Stimulated activated CD8-positive, alpha-beta memory T cell treated with anti-CD3 and anti-CD28 coated beads, Interleukin-7, amount 100 ng/mL, for 24 hours (primary cell): ENCODE results near the gene CORIN.

Source experiments
- DNase-seq: peaks from one replicate; pipeline ENCODE4 v3.0.0-alpha.2; 2020; ENCODE audit warnings: low read depth

Gene CORIN

DNA sequence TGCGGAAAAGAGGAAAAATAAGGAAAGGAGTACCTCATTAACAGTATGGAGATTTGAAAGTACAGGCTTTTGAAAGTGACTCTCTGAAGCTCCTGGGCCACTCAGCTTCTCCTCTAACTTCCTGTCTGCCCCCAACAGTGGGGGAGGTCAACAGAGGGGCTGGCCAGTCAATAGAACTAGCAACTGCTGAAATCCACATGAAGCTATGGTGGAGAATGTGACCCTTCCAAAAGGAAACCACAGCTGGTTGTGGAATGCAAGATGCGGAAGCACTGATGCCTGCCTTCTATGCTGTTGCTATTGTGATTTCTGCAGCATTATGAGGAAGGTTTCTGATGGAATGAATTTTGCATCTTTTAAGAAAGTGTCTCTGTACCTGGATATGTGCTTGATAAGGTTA, 2.4 kb downstream of the CORIN start:
- no peak for DNase-seq

DNA sequence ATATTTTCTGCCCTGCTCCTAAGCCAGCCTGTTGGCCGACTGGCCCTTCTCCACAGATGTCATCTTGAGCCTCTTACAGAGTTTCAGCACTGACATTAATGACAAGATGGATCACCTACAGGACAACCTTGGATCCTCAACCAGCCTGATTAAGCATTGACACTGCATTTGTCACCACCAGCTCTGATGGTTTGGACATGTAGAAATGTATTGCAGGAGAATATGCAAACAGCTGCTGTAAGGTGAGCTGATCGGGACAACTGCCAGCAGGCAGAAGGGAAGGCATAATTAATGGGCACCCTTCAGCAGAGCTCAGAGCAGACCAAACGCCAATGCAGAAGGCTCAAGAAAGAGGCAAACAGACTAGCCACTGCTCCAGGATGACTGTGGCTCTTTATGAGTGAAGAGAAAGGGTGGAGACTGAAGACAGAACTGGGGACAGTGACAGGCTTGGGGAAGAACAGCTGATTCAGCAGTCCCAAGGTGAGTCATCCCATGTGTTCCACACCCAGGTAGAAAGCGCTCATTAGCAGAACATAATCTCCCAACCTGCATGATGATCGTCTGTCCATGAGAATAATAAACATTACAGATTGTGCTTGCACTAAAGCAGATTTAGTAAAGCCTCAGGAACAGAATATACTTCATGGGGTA, 6.7 kb downstream of the CORIN start:
- no peak for DNase-seq

DNA sequence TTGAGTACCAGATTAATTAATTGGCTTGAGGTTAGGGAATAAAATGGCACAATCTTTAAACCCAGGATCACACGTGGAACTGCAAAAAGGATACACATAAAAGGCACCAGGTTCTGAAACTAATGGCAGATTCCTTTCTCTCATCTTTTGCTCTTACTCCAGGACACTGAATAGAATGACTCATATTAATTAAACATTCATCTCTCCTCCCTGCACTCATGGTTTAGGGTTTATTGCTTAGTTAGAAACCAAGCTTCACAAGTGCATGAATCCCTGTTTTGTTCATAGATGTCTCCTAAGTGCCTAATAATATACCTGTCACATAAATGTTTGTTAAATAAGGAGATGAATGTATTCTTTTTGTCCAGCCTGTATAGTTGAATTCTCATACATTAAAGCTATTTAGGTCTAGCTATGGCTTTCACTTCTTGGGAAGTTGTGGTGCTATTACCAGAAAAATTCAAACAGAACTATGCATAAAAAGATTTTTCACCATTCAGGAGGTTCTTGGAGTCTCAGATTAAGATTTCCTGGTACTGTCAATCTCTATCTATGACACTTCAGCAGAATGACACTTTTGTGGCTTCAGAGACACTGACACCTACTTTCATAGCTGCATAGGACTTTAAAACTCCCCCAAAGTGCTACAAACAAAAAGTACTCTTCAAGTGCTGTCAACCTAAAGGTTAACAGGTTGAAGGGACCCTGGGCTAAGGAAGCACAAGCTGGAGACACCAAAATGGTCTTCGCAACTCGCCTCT, 7.4 kb downstream of the CORIN start:
- DNase-seq = no peak

DNA sequence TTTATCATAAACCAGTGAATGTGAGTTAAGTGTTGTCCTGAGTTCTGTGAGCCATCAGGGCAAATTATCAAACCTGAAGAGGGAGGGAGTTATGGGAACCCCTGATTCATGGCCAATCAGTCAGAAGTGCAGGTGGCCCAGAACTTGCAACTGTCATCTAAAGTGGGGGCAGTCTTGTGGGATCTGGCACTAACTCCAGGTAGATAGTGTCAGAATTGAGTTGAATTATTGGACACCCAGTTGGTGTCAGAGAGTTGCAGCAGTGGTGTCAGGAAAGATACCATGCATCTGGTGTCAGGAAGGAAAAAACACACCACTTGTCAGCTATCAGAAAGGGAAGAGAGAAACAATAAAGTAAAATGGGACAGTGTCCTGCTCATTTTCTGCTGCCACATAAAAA, 8.4 kb downstream of the CORIN start:
- no peak for DNase-seq

DNA sequence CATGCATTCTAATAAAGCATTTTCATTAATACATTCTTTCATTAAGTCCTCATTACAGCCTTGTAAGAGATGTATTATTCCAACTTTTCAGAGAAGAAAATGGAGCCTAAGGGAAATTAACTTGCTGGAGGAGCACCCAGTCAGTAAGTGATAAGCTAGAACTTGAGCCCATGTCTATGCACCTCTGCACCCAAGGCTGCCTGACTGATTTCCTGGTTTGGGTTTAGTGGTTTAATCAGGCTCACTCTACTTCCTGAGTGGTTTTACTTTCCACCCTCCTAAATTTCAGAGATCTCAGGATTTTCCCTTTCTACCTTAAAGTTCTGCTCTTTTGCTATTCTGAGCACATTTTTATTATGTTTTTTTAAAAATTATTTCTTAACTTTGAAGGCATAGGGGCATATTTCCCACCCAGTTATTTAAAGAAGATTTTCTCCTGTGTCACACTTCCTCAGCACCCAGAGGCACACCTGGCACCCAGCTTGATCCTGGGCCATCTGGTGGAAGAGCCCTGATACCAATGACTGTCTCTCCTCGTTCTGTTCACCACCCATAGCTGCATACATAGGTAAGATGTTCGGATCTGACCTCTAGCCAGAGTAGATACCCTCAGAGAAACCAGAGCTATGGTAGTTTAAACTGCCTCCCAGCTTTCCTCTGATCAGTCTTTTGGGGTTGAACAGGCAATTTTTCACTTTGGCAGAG, 10.4 kb downstream of the CORIN start:
- DNase-seq = no peak

DNA sequence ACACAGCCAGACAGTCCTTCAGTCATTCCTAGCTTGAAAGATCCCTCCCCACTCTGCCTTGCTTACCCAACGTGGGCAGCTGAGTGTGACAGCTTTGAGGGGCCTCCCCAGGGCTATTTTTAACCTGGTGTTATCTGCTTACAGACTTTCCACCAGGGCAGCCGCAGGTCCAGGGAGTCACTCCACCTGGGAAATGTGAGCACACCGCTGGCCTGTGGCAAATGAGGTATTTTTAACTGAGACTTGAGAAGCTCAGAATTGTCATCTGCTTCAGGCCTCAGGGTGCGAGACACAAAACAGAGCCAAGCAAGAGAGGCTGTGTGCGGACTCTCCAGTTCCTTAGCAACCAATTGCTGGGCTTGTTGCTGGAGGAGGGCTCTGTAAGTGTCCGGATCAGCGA, 13.0 kb downstream of the CORIN start:
- no peak for DNase-seq

DNA sequence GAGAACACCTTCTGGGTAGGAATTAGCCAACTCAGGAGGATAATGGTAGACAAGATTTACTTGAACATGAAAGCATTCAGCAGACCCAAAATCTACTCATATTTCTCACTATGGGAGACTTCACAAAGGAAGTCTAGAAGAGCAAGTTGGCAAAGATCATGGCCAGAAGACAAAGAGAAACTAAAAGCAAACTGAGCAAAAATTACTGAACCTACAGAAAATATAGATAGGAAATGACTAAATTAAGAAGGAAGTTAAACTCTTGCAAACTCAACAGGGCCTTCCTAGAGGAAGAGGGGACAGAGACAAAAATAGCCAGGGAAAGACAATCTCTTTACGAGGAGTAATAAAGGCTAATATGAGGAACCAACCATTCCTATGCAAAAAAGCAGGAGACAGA, 18.7 kb downstream of the CORIN start:
- no peak for DNase-seq

DNA sequence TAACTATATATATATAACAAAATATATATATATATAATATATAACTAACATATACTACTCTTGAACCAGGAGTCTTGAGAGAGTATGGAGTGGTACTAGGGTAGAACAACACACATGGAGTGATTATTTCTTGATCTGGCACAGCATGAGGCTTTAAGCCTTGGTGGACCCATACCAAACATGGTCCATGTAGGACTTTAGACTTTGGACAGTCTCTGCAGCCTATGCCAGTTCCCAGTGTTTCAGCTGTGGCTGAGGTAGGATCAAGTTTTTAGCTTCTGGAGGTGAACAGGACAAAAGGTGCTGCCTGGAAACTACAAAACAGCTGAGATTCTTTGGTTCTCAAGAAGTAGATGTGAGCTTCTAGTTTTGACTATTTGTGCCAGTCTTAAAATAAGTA, 20.6 kb downstream of the CORIN start:
- no peak for DNase-seq

DNA sequence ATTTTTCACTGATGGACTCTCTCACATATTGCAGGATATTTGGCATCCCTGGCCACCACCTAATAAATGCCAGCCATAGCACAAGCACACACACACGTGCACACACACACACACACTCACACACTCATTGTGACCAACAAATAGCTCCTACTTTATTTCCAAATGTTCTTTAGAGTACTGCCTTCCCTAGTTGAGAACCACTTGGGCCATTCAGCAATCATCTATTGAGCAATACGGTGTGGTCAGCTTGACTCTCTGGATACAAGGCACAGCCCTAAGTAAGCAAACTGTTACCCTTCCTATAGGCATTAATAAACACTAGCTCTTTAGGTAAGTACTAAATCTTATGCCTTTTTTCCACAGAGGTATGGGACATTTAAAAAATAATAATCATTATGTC, 21.1 kb downstream of the CORIN start:
- DNase-seq = no peak

DNA sequence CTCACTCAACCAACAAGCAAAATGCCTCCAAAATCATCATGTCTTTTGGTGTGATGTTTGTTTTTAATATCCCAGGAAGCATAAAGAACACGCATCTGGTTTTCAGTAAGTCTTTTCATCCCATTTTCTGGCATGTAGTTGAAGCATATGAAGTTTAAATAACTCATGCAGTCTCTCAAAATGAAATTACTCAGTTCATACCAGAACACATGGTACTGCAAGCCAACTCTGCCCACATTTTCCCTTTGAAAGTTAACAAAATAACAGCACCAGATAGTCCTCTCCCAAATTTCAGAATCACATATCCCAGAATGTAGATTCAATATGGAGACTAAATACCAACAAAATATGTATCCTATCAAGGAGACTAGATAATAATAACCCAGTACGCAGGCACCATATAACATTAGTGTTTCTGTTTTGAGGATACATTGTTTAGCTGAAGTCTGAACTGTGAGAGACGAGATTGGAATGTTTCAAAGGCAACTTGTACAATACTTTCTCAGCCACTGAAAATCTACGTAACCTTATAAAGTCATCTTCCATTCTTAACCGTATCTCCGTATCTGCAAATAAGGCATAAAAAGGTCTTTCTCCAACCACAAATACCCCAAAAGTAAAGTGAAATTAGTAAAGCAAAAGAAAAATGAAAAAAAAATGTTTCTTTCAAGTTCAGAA, 23.1 kb downstream of the CORIN start:
- DNase-seq = no peak

DNA sequence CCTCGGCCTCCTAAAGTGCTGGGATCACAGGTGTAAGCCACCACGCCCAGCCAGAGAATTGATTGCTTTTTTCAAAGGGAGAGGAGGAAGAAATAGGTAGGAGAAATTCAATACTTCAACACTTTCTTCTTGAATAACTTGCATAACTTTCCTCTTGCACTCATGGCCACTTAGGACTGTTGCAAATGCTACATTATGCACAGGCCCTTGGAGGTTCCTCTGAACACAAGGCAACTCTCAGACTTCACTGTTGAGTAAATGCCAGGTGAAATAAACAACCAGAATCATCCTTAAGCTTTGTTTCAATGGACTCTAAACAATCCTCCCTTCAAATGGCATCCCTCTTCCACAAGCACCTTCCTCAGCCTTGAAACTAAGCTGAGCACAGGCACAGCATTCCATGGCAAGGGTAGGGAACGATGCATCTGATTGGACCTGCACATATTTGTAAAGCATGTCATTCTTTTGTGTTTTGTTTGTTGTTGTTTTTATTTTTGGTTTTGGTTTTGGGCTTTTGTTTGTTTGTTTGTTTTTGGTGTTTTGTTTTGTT, 28.1 kb downstream of the CORIN start:
- DNase-seq = no peak

DNA sequence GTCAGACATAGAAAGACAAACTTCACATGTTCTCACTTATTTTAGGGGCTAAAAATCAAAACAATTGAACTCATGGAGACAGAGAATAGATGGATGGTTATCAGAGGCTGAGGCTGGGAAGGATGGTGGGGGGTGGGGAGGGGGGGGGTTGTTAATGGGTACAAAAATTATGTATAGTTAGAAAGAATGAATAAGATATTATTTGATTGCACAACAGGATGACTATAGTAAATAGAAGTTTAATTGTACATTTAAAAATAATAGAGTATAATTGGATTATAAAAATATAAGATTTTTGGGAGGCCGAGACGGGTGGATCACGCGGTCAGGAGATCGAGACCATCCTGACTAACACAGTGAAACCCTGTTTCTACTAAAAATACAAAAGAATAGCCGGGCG, 33.3 kb downstream of the CORIN start:
- no peak for DNase-seq

DNA sequence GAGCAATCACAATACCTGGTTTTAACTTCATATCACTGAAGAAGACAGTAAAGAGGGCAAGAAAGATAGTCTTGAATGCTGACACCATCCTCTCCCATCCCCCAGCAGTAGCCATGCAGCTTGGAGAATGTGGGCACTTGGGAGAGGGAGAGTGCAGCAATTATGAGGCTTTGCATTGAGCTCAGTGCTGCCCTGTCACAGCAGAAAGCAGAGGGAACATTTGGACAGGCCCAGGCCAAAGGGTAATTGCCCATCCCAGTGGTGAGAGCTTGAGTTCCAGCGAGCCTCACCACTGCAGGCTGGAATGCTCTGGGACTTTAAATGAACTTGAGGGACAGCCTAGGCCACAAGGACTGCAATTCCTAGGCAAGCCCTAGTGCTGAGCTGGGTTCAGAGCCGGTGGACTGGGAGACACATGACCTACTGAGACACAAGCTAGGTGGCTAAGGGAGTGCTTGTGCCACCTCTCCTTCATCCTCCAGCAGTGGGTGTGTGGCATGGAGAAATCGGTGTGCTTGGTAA, 36.3 kb downstream of the CORIN start:
- no peak for DNase-seq

DNA sequence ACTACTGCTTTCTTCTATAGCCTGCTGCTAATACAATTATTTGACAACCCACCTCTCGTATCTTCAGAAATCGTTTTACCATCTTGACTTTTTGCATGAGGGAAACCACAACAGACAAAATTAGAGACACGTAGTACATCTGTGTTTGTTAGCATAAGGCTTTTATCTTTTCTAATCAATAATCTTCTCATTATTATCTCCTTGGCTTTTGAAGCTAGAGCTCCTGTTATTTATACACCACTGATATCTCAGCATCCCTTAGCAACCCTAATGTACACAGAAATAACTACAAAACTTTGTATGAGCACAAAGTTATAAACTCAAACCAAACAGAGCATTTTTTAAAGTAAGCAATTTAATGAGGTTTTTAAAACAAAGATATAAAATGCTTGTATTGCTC, 39.7 kb downstream of the CORIN start:
- DNase-seq = no peak

DNA sequence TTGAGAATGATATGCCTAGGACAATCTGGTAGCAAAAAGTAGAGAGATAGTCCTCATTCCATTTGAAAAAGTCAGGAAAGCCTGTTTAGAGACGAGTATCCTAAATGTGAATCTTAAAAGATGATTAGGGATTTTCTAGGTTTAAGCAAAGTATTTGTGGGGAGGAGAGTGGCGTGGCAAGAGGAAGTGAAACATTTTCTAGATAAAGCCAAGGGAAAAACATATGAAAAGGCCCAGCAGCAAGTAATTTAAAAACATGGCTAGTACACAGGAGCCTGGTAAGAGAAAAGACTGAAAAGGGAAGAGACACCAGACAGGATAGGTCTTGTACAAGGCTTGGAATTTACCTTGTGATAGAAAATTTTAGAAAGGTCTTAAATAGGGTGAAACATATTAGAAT, 45.9 kb downstream of the CORIN start:
- no peak for DNase-seq

DNA sequence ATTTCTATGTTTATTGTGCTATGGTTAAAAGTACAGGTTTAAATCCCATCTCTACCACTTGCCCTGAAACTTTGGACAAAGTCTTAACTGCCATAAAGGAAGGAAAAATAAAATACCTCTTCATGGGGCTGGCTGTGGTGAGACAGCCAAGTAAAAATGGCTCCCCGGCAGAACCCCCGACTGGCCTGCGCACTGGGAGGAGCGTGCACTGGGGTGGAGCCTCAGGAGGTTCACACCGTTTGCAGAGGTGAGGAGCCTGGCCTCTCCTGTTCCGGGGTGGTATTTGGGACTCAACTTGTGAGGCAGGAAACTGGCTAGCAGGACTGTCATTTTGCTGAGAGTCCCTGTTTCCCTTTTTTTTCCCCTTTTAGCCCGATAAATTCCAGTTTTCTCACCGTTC, 47.8 kb downstream of the CORIN start:
- no peak for DNase-seq

DNA sequence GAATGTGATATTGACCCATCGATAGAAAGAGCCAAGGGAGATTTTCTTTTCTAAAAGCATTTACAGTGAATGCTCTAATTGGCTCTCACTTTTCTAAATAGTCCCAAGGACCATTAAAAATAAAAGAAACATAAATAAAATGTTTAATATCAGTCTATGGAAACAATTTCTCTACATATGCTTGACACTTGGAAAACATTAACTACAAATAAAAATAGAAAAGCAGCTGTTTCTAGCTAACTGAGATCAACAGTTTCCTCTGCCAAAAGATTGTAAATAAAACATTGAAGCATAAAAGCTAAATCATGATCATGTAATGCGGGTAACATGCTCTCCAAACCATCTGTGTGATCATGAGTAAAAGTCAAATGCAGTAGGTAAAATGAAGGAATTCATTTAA, 49.7 kb downstream of the CORIN start:
- DNase-seq = no peak

DNA sequence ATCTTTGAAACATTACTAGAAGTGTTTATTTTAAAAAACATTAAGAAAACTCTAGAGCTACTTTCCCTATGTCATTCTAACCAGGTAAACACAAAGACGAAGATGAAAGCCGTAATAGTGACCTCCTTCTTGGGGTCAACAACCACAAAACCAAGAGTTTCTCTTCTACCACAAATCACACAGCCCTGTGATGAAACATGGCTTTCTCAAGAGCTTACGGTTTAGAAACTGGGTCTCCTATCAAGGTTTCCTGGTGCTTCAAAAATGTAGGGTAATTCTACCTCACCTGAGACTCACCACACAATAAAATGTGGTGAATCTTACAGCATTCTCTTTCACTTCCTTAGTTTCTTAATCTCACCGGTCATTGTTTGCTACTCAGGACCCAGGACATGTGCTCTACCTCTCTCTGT, 50.9 kb downstream of the CORIN start:
- DNase-seq = no peak

DNA sequence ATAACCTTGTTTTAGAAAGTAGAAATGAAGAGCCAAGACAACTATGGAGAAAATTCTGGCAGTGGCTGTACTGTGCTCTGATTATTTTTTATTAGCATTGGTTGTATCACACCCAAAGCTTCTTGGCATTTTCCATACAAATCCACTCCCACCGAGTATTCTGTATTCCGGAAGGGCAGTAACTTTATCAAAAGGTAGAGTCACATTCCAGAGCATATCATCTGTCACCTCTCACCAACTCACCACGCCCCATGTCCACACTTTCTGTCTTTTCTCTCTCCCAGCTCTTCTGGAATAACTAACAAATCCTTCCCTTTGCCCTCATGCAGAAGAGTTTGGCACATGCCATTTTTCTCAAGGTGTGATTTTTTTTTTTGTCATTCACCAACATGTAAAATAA, 52.7 kb downstream of the CORIN start:
- DNase-seq = no peak

DNA sequence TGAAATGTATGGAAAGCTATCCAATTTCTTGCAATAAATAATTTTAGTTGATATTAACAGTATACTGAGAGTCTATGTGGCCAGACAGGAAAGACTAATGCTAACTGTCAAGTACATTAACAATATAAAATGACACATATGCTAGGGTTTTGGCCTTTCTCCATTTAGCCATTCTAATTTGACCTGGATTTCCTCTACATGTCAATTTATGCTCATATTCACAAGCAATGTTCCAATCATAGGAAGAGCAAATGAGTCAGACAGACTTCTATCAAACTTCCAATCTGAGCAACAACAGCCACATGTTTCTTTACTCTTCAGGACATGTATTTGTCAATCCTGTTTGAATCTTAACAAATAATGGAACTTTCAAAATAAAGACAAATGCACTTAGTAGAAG, 53.6 kb downstream of the CORIN start:
- no peak for DNase-seq

DNA sequence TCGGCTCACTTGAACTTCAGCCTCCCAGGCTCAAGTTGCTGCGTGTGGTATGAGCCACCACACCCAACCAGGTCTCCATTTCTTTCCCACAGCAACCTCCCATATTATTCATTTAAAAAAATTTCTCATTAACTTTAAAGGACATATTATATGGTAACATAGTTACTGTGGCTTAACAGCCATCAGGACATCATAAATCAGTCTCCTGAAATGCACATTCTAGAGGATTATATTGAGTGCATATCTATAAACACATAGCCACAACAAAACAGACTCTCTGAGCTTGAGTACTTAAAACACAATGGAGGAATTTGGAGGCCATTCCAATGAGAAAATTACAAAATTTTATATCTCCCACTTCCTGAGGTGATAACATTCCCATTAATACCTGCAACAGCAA, 61.5 kb downstream of the CORIN start:
- no peak for DNase-seq

DNA sequence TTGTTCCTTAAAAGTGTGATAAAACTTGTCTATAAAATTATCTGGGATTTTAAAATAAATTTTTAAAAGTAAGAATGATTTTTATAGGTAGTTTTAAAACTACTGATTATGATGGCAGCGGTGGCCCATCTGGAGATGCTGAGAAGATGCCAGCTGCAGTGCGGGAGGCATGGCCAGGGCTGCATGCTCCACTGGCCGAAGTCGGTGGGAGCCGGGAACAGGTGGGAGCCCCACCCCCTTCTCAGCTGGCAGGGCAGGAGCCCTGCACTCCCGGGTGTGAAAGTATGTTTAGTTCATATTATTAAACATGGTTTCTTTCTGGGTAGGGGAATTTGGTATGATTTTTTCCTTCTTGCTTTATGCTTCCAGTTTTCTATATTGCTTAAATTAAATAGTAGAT, 63.8 kb downstream of the CORIN start:
- DNase-seq = no peak
